Lung (tissue), 12 donors: Measurements from ENCODE around the gene PCDH8. TPM values are rescaled to one million over a fixed set of nuclear protein-coding genes. Genes with fewer than 3 reads are reported as not detected.

Source experiments
- ATAC-seq: fragments of 200-7000 bp; cut with Tn5 transposase; one replicate; pipeline ENCODE4 v1.9.1; 2020; ENCODE audit warnings: moderate number of reproducible peaks; ENCODE audit not compliant: insufficient read depth, low FRiP score
- DNase-seq, 3 donors: peaks; one replicate each; pipeline ENCODE4 v3.0.0-alpha.2; 2013 to 2017
- H3K27ac ChIP-seq, 2 donors: one replicate each; pipeline ENCODE4 v1.5.1; 2013; ENCODE audit warnings: mild to moderate bottlenecking in 2 of 2, moderate library complexity in 2 of 2, control low read depth in 1 of 2, inconsistent platforms in 1 of 2, low read depth in 1 of 2, low read length in 1 of 2
- H3K27me3 ChIP-seq, 3 donors: one replicate each; pipeline ENCODE4 v1.5.1; 2013; ENCODE audit warnings: low read length in 2 of 3; ENCODE audit not compliant: control insufficient read depth in 3 of 3, insufficient read depth in 3 of 3
- H3K36me3 ChIP-seq, 4 donors: one replicate each; pipeline ENCODE4 v1.5.1; 2013; ENCODE audit warnings: low read length in 4 of 4, mild to moderate bottlenecking in 1 of 4, moderate library complexity in 1 of 4; ENCODE audit not compliant: control insufficient read depth in 4 of 4, insufficient read depth in 4 of 4
- H3K4me1 ChIP-seq, 5 donors: one replicate each; pipeline ENCODE4 v1.5.1; 2013; ENCODE audit warnings: low read length in 5 of 5, mild to moderate bottlenecking in 2 of 5, moderate library complexity in 1 of 5; ENCODE audit not compliant: control insufficient read depth in 5 of 5, insufficient read depth in 5 of 5
- H3K4me3 ChIP-seq: one replicate; pipeline ENCODE4 v1.5.1; 2013; ENCODE audit warnings: mild to moderate bottlenecking, control low read depth, moderate library complexity
- H3K9ac ChIP-seq, 2 donors: one replicate each; pipeline ENCODE4 v1.5.1; 2013; ENCODE audit warnings: low read length in 2 of 2, control low read depth in 1 of 2; ENCODE audit not compliant: insufficient read depth in 1 of 2
- H3K9me3 ChIP-seq, 4 donors: one replicate each; pipeline ENCODE4 v1.5.1; 2013; ENCODE audit warnings: low read length in 3 of 4, mild to moderate bottlenecking in 1 of 4, moderate library complexity in 1 of 4; ENCODE audit not compliant: control insufficient read depth in 4 of 4, insufficient read depth in 3 of 4
- CTCF ChIP-seq: IDR thresholded peaks from 2 replicates; pipeline ENCODE4 v1.5.1; 2012; ENCODE audit warnings: mild to moderate bottlenecking; ENCODE audit errors: control extremely low read depth, extremely low read depth
- WGBS, 2 donors: extraction: QIAGEN DNeasy Blood & Tissue Kit; methylation state at CpG; one replicate each; pipeline ENCODE4 v1.1.7; 2013; 5-methylcytosine and 5-hydroxymethylcytosine counted together
- polyA plus RNA-seq, 2 donors: library from polyadenylated mRNA; stranded (reverse); fragments of 200-250 nt; gene quantifications; one replicate each; pipeline ENCODE4 v1.2.1, GENCODE V29; 2013
- total RNA-seq, 2 donors: library from RNA; depleted of rRNA in 1 of 2; stranded (reverse); fragments of >200 nt in 1 of 2; gene quantifications; one replicate each; pipeline ENCODE4 v1.2.1, GENCODE V29; 2014 to 2021
- donor health status: control.
- donor health status: control.
- donor health status: Bipolar disorder and iron deficiency.
- donor health status: healthy.
- donor health status: DM: yes; HTN: yes; CAD: no.

Gene PCDH8
- total and polyA plus RNA-seq, 4 donors: 0.06 to 0.28 TPM; not detected in 2

- DNase-seq (no peak), ATAC-seq (no peak)
- Histone ChIP-seq H3K4me1 (peaks cover 2 to 23% (median 4%) of the 10 kb centered on the region in 5 donors), H3K36me3 (no peaks in the 10 kb centered on the region), H3K27ac (no peak overlapping the region), H3K9ac (no peak overlapping the region), H3K4me3 (no peak overlapping the region), H3K27me3 (peaks cover 40 to 64% (median 55%) of the 10 kb centered on the region in 3 donors), H3K9me3 (peaks cover 0 to 35% (median 0%) of the 10 kb centered on the region in 4 donors)
- no peak for TF ChIP-seq CTCF
- 5 to 8% methylated on average over 37 to 51 of the region's 51 CpGs for WGBS, 2 donors
Measured at GRCh38 chr13:52847322-52847681, 1.1 kb downstream of the PCDH8 start.

- Histone ChIP-seq H3K27me3 (peaks cover 40 to 69% (median 54%) of the 10 kb centered on the region in 3 donors), H3K9ac (no peak overlapping the region), H3K9me3 (peaks cover 0 to 36% (median 0%) of the 10 kb centered on the region in 4 donors), H3K36me3 (no peaks in the 10 kb centered on the region), H3K27ac (no peak overlapping the region), H3K4me1 (peaks cover 2 to 23% (median 4%) of the 10 kb centered on the region in 5 donors), H3K4me3 (no peak overlapping the region)
- ATAC-seq (no peak), DNase-seq (peak; percentile 57 to 78 (median 78))
- 3 to 8% methylated on average over 87 to 100 of the region's 100 CpGs for WGBS, 2 donors
- TF ChIP-seq CTCF: no peak
Measured at GRCh38 chr13:52846567-52847321, 1.7 kb downstream of the PCDH8 start.

- TF ChIP-seq CTCF: no peak
- DNase-seq: peak; percentile 7 to 65 (median 44)
- H3K27me3 ChIP-seq: peaks cover 40 to 69% (median 54%) of the 10 kb centered on the region in 3 donors
- H3K27ac ChIP-seq: no peak overlapping the region
- WGBS, 2 donors: 1 to 3% methylated on average over 80 to 98 of the region's 98 CpGs
- ATAC-seq: no peak
- H3K9me3 ChIP-seq: peaks cover 0 to 36% (median 0%) of the 10 kb centered on the region in 4 donors
- peaks cover 0 to 21% (median 2%) of the 10 kb centered on the region in 5 donors for H3K4me1 ChIP-seq
- H3K9ac ChIP-seq: no peak overlapping the region
- H3K4me3 ChIP-seq: no peak overlapping the region
- H3K36me3 ChIP-seq: no peaks in the 10 kb centered on the region
Measured at GRCh38 chr13:52845766-52846566, 2.5 kb downstream of the PCDH8 start.
